ENCODE results near the gene AOX1.
"Not testable (repeated sequence)": the region's sequence is repeated elsewhere in the genome, so short reads cannot be mapped to it uniquely, and the experiment has no call there.

Gene AOX1

GRCh38 chr2:200677721-200678532 is 92.1 kb downstream of the AOX1 start:
- in situ Hi-C loops (cut with HindIII; ENCODE audit: low sequenced_read_pairs) = no loop called here
- no peak for TF ChIP-seq CTCF (IDR thresholded peaks at IDR 0.05; ENCODE audit: low read depth, low read length)
- no peak overlapping the region for H3K4me3 ChIP-seq (ENCODE audit: low read depth, low read length)
- DNase-seq (ENCODE audit: low read depth, low spot score) = peak; percentile 83

- DNase-seq (ENCODE audit: low read depth, low spot score) = no peak
- in situ Hi-C loops (cut with HindIII; ENCODE audit: low sequenced_read_pairs) = no loop called here
- no peak for TF ChIP-seq CTCF (IDR thresholded peaks at IDR 0.05; ENCODE audit: low read depth, low read length)
- no peak overlapping the region for H3K4me3 ChIP-seq (ENCODE audit: low read depth, low read length)
Observed at GRCh38 chr2:200679127-200679526, 93.3 kb downstream of the AOX1 start.

GRCh38 chr2:200679535-200679934 is 93.7 kb downstream of the AOX1 start:
- in situ Hi-C loops (cut with HindIII; ENCODE audit: low sequenced_read_pairs) = no loop called here
- DNase-seq (ENCODE audit: low read depth, low spot score) = no peak
- H3K4me3 ChIP-seq (ENCODE audit: low read depth, low read length) = no peak overlapping the region
- no peak for TF ChIP-seq CTCF (IDR thresholded peaks at IDR 0.05; ENCODE audit: low read depth, low read length)

GRCh38 chr2:200681697-200682096 is 95.9 kb downstream of the AOX1 start:
- DNase-seq (ENCODE audit: low read depth, low spot score) = no peak
- no peak overlapping the region for H3K4me3 ChIP-seq (ENCODE audit: low read depth, low read length)
- in situ Hi-C loops (cut with HindIII; ENCODE audit: low sequenced_read_pairs) = no loop called here
- TF ChIP-seq CTCF (IDR thresholded peaks at IDR 0.05; ENCODE audit: low read depth, low read length) = no peak

GRCh38 chr2:200682407-200682806 is 96.6 kb downstream of the AOX1 start:
- in situ Hi-C loops (cut with HindIII; ENCODE audit: low sequenced_read_pairs); H3K4me3 ChIP-seq (ENCODE audit: low read depth, low read length); DNase-seq (ENCODE audit: low read depth, low spot score): not testable (repeated sequence)

GRCh38 chr2:200687922-200688920 is 102.4 kb downstream of the AOX1 start:
- no peak overlapping the region for H3K4me3 ChIP-seq (ENCODE audit: low read depth, low read length)
- TF ChIP-seq CTCF (IDR thresholded peaks at IDR 0.05; ENCODE audit: low read depth, low read length) = no peak
- in situ Hi-C loops (cut with HindIII; ENCODE audit: low sequenced_read_pairs) = no loop called here
- DNase-seq (ENCODE audit: low read depth, low spot score) = no peak

Measured in astrocyte of the spinal cord (primary cell).